Posterior vena cava (tissue), 2 donors: Measurements from ENCODE around the gene PTPRN2. TPM values are rescaled to one million over a fixed set of nuclear protein-coding genes. Genes with fewer than 3 reads are reported as not detected.

Experiments
- DNase-seq: peaks from one replicate; pipeline ENCODE4 v3.0.0-alpha.2; 2020; ENCODE audit warnings: low spot score
- intact Hi-C, 2 donors: fragments of 100-400 bp; cut with DNase I; formaldehyde crosslinking; loops; one replicate each; pipeline versions ENCODE4 v1.14.1 to v1.14.2; 2022 to 2023
- total RNA-seq, 2 donors: library from RNA; stranded (reverse); fragmentation: NEBNext Ultra II Directional; extraction: Animal tissue kit (Norgen Biotek cat#: 25700); gene quantifications; one replicate each; pipeline ENCODE4 v1.2.1, GENCODE V29; 2021
- donor health status: DM: yes; HTN: yes; CAD: no.
- donor health status: DM: yes; HTN: yes; CAD: no.

The PTPRN2 gene
- total RNA-seq, 2 donors from 2014 or later, result 1.6 to 2.8 TPM

DNA sequence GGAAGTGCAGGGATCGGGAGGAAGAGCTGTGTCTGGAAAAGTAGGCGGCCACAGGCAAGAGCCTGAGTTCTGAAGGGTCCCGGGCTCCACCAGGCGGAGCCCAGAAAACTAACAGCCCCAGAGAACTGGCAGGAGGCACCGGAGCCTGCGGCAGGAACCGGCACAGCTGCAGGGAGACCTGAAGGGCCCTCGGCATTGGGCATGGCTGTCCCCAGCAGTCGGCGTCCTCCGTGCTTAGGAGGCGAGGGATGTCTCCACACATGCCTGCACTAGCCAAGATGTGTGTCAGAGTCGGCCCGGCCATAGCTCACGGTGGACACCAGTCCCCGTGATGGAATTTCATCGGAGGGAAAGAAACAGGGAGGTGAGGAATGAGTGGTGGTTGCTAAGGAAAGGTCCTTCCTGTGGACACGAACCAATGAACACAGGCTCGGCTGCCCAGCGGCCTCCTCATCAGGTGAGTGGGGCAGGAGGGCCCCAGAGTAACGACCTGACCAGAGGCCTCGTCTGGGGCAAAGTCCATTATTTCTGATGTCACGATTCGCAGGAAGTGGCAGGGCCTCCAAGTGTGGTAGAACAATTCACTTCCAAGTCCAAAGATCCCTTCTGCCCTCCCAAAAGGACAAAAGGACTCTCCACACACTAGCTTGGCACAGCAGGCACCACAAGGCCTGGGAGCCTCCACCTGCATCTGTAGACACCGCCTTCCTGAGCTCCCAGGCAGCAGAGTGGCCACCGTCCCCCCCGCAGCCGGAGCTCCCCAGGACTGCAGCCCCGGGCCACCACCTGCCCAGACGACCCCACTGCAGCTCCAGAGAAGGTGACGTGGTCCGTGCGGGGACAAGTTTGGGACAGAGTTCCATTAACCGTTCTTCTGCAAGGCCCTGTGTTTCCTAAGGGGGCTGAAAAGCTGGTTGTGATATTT, 444.2 kb downstream of the PTPRN2 start:
- intact Hi-C loops, result no loop called here
- DNase-seq, result no peak

DNA sequence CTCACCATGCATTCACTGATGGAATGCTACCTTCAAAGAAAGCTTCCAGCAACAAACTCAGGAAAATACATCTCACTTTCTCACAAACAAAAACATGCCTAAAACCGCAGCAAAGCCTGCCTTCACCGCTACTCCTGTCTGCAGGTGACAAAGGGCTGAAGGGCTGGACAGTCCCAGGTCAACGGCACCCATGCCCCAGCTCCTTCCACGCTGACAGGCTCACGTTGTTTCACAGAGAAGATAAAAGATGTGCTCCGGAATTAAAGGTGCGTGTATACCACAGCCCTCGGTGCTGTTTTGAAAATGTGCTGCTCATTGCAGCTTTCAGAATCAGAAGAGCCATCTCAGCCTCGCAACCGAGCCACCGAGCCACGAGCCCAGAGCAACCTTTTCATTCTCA, 445.0 kb downstream of the PTPRN2 start:
- intact Hi-C loops, result no loop called here
- no peak for DNase-seq

DNA sequence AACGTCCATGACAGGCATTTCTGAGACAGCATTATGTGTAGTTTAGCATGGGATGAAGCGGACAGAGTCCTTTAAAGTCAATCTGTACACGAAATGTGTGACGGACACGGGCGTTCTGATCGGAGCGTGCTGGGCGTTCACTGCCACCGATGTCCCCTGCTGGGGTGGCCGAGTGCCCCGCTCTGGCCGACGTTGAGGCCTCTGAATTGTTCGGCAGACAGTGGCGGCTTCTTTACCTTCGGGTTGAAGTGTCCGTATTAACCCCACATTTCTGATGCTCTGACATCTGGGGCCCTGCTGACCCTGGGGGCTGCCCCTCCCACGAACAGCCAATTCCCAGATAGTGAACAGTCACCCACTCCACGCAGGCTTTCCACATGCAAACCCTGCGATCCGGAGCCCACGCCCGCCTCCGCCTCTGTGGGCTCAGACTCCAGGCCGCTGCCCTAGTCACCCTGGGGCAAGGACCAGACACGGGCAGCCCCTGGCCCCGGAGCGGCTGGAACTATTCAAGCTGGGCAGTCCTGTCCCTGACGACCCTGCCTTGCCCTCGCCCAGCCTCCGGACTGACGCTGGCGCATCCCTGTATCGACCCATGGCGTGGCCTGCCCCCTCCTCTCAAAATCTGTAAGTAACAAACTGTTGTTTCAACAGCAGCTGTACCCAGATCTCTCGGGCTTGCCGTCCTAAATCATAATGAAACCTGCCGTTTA, 445.7 kb downstream of the PTPRN2 start:
- DNase-seq, result no peak
- intact Hi-C loops, result no loop called here

DNA sequence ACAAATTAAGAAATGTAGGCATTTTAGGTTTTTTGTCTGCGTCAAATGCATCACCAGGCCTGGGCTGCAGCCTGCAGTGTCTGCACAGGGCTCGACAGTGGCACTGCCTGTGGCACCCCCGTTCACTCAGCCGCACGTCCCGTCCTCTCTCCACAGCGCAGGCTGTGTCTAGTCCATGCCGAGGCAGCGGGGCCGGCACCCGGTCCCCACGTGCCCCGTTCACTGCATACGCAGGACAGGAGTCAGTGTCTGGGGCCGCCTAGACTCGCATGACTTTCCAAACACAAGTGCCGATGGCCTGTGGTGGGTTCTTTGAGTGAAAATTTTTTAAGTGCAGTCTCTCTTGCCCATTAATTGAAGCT, 446.4 kb downstream of the PTPRN2 start:
- intact Hi-C loops, result no loop called here
- DNase-seq, result no peak

DNA sequence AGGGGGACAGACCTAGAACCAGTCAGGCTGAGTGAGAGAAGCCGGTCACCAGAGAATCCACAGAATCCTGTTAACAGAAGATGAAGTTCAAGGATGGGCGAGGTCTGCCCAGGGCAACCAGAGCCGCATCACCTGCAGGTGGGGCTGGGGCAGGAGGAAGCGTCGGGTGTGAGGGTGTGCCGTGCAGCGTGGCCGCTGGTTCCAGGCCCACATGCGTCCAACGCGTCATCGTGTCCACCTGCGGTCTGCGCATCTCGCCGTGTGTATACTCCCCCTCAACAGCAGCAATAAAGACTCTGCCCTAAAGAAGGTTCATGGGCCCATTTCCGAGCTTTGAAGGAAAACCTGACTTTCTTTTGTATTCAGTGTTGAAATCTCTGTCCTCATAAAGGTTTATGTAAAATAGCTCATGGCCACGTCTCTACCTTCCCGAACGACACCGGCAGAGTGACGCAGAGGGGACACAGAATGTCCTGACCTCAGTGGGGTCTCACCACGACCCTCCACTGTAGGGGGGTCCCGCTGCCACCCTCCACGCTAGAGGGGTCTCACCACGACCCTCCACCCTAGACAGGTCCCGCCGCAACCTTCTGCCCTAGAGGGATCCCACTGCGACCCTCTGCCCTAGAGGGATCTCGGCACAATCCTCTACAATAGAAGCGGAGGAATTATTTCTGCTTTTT, 446.9 kb downstream of the PTPRN2 start:
- DNase-seq, result no peak
- intact Hi-C loops, result no loop called here

DNA sequence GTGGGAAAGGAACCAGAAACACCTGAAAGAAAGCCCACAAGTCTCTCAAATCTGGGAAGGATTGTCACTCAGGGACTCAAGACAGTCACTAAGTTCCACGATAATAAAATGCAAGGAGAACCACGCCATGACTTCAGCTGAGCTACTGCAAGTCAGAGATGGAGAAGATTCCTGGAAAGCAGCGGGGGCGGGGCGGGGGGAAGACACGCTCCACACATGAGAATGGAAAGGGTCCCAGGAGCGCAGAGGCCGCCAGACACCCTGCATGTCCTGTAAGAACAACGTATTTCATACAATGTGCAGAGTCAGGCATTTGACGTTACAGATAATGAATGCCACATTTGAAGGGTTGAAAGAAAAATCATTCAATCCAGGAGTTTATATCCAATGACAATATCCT, 448.1 kb downstream of the PTPRN2 start:
- intact Hi-C loops, result no loop called here
- DNase-seq, result no peak

DNA sequence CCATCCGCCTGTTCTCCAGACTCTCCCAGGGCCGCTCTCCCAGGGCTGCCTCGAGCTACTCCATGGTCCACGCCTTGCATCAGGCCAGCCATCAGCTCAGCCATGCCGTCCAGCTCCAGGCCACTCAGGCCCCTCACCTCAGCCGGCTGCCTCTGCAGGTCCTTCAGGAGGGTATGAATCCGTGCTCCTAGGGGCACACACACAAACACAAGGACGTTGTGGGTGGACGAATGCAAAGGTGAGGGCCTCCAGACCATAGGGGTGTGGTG, 449.4 kb downstream of the PTPRN2 start:
- intact Hi-C loops, result no loop called here
- DNase-seq, result no peak

DNA sequence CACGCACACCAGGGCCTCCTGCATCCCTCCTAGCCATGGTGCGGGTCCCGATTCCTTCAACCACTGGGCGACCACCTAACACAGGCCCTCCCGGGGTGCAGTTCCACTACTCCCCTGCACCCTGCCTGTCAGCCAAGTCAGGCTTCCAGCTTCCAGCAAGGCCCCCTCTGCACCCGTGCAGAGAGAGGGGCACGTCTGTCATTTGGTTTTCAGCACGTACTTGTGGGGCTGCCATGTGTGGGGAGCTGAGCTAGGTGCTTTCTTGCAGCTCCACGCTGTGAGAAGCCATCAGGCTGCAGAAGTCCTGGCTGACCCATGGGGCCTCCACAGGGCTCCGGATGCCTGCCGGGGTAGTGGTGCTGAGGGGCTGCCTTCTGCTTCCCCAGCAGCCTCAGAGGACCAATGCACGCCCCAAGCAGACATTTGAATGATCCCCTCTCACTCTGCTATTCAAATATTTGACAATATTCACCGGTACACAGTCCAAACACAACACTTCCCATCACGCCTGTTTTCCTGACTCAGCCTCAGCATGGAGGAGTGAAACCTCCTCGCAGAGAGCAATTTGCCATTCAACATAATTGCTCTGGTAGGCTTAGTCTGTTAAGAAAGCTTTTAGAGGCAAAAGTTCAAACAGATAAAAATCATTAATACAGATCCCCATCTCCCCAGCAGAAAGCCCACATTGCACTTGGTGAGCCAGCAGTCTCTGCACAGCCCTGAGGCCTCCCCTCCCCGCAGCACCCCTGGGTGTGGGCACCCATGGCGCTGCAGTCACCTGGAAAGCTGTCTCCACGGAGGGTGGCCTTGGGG, 449.9 kb downstream of the PTPRN2 start:
- no peak for DNase-seq
- intact Hi-C loops, result no loop called here

DNA sequence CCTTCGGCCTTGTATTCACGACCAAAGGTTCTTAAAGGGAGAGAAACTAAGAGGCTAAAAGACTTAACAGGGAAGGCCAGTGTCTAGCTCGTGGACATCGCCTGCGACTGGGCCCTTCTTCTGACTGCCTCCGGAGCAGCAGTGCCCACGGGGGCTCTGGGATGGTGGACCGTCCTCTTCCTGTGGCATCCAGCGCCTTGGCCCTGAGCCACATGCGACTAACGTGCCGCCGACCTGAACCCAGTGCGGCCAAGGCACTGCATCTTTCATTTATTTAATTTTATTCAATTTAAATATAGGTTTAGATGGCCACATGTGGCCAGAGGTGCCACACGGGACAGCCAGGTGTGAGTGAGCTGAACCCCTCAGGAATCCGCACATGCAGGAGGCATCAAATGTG, 451.7 kb downstream of the PTPRN2 start:
- DNase-seq, result no peak
- intact Hi-C loops, result no loop called here

DNA sequence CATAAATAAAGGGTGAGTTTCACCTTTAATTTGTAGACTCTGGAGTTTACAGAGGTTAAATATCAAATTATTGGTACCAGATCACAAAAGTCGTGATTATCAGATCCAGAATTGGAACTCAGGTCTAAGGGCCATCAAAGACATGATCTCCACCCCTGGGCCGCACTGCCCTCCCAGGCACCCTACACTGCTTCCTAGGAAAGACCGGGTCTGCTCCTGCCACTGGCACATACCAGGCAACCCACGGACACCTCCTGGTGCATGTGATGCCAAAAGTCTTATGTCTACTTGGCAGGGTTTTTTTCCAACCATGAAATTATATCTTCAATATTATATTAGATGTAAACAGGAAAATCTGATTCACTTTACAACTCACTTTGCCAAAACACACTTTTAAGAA, 452.8 kb downstream of the PTPRN2 start:
- peak; percentile 49 for DNase-seq
- intact Hi-C loops, result no loop called here

DNA sequence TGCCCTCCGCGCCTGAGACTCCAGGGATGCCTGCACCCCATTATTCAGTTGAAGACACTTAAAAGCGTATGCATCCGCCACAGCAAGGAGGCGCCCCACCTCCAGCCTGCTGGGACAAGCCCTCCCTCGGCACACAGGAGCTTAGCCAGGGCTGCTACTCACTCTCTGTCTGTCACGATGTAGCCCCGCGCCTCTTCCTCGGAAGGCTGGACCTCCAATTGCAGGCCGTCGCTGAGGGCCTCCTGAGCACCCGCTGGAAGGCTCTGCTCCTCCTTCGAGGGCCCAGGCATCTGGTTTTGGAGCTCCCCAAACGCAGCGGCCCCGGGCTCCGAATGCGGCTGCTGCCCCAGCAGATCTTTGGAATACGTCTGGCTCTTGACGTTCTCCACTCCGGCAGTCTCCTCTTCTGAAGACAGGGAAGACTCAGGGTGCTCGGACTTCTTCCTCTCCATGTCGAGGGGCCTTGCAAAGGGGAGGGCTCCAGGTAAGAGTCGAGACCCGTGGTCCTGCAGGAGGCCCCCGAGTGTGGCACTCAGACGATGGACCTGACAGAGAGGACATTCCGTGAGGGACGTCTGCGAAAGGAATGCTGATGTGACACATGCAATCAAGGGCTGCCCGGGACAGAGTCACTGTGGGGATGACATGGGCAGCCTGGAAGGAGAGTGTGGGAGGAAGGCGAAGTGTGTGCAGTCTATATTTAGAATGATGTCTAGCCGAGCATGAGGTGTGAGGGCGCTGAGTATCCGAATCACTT, 453.9 kb downstream of the PTPRN2 start:
- peak; percentile 69 for DNase-seq
- intact Hi-C loops, result no loop called here

DNA sequence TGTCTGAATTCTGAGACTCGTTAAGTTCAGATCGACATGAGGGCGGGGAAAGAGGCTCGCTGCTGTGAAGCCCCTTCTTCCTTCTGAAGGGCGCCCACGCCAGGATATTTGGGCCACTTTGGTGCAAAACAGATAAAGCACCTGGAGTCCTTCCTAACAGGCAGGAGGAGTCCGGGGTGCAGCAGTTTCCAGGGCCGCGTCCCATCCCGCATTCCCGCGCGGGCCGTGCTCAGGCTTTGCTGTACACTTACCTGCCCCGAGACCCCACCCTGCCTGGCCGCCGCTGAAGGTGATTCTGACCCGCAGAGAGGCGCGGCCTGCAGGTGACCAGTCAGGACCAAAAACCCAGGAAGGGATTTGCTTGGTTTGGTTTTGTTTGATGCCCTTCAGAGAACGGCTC, 454.6 kb downstream of the PTPRN2 start:
- intact Hi-C loops, result no loop called here
- DNase-seq, result no peak

DNA sequence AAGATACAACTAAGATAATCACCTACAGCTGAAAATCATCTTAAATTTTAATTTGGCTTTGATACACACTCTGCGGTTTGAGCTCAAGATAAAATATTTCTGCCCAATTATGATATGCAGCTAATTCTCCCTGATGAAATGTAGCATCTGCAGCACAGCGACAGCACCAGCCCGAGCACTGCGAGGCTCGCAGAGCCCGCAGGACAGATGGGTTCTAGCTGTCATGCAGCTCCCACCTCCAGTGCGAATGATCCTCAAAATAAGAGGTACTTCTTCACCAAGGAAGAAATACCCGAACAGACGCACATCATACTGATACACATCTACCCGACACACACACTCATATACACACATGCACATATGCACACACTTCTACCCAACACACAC, 457.6 kb downstream of the PTPRN2 start:
- intact Hi-C loops, result no loop called here
- peak; percentile 31 for DNase-seq

DNA sequence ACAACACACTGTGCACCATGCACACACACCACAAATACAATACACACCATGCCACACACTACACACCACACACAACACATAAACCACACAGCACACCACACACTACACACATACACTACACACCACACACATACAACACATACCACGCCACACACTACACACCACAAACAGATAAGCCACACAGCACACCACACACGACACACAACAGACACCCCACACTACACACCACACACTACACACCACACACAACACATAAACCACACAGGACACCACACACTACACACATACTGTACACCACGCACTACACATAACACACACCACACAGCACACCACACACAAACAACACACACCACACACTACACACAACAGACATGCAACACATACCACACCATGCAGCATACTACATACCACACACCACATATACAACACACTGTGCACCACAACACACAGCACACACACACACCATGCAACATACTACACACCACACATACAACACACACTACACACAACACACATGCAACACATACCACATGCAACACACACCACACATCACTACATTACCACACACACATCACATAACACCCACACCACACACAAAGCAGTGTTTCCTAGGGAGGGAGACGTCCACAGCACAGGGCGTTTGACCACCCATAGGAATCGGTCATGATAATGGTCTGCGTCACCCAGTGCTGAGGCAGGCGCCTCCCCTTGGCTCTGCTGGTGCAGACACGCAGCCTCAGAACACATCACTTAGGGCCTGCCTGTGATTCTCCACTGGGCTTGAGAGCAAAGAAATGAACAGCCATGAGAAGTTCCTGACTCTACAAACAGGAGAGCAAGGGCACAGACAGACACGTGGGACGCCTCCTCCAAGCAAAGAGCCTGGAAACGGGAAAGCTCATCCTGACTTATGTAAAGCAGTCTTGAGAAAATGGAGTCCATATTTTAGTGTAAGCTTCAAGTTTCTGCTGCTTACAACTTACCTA, 458.3 kb downstream of the PTPRN2 start:
- peak; percentile 30 for DNase-seq
- intact Hi-C loops, result no loop called here

DNA sequence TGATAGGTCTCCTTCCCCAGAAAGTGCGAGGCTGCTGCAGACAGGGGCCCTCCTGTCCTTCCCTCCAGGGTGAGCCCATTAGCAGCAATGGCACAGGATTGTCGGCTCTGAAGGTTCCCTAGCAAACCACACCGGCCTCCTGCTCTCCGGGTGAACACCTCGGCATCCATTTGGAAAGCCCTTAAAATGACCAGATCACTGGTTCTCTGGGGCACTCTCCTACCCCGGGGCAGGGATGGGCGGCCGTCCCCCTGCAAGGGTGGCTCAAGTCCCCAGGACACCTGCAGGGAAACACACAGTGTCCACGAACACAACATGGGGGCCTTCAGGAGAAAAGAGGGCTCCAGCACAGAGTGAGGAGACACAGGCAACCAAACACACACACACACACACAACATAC, 459.1 kb downstream of the PTPRN2 start:
- intact Hi-C loops, result no loop called here
- peak; percentile 43 for DNase-seq

DNA sequence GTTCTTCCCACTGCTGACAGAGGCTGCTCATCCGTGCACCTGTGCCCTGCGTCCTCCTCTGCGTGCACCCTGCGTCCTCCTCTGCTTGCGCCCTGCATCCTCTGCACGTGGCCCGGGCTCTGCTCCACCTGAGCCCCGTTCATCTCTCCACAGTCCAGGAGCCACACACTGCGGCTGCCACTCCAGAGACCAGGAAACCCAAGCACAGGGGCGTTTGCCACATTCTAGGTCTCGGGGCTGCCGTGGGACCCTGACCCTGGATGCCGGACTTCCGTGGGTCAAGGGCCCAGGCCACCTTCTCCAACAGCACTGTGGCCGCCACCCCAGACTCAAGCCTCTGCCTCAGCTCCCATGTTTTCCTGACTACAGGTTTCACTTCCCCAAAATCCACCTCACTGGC, 460.4 kb downstream of the PTPRN2 start:
- peak; percentile 62 for DNase-seq
- intact Hi-C loops, result no loop called here

DNA sequence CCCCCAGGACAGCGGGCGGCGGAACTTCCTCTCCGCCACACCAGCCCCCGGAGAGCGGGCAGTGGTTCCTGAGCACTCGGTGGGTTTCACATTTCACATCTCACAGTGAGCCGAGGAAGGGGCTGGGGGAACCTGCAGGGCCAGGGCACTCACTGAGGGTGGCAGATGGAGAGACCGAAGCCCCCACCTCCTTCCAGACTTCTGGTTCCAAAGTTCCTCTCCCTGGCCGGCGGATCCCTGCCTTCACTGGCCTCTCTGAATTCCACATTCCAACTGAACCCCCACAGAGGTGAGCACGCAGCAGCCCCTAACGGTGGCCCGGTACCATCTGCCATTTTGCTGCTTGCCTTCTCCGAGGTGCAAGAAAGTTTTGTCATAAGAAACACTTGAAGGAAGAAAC, 461.0 kb downstream of the PTPRN2 start:
- DNase-seq, result peak; percentile 31
- intact Hi-C loops, result no loop called here

DNA sequence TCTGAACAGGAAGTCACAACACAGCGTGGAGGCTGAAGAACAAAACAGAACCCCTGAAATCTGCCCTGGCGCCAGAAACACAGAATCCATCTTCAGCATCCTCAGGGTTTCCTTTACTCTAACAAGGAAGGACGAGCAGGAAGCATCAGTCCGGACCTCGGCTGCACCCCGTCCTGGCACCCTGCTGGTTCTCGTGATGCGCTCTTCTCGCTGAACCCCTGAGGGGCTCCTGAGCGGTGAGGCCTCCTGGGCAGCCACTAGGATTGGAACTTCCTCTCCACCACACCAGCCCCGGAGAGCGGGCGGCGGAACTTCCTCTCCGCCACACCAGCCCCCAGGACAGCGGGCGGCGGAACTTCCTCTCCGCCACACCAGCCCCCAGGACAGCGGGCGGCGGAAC, 461.9 kb downstream of the PTPRN2 start:
- peak; percentile 16 for DNase-seq
- intact Hi-C loops, result no loop called here
